A549 (cell line): ENCODE data around the gene LRRIQ3. TPM values are rescaled to one million over a fixed set of nuclear protein-coding genes. Genes with fewer than 3 reads are reported as not detected.

Source experiments
- ATAC-seq, 2 experiments: fragments of 200-7000 bp in 1 of 2; fragments of >200 bp in 1 of 2; cut with Nextera tagmentation in 1 of 2; cut with Tn5 transposase in 1 of 2; 3 replicates each; pipeline versions ENCODE4 v1.8.0 to v1.9.1; 2018 to 2020; ENCODE audit warnings: mild to moderate bottlenecking in 1 of 2, moderate library complexity in 1 of 2
- CTCF ChIA-PET: fragments of 300-600 bp; sonication (Branson Sonifier 250); formaldehyde crosslinking; extraction: SDS; loops from one replicate; lab custom pipeline; 2021; ENCODE audit warnings: antibody characterized with exemption, inconsistent platforms; lab: Yijun Ruan, JAX
- POLR2A ChIA-PET: fragments of 350-600 bp; formaldehyde crosslinking; extraction: SDS; loops from one replicate; lab custom pipeline; 2021; ENCODE audit warnings: antibody characterized with exemption, inconsistent platforms; lab: Yijun Ruan, JAX
- DNase-seq, 2 experiments: peaks; one replicate each; pipeline versions ENCODE4 v3.0.0 to v3.0.0-alpha.2; 2011 to 2016; ENCODE audit warnings: low read depth in 1 of 2, low spot score in 1 of 2
- FAIRE-seq: peaks from 2 replicates; lab custom pipeline; 2011; peaks lifted over from hg19 to GRCh38; lab: Jason Lieb, UNC
- H3K27ac ChIP-seq, 2 experiments: fragments of >200 bp; sonication (Bioruptor Twin); formaldehyde crosslinking; 3 replicates each; pipeline ENCODE4 v1.5.1; 2016 to 2017
- H3K4me1 ChIP-seq: fragments of >200 bp; sonication (Bioruptor Twin); formaldehyde crosslinking; 3 replicates; pipeline ENCODE4 v1.6.1; 2016
- H3K4me2 ChIP-seq: fragments of >200 bp; sonication (Bioruptor Twin); formaldehyde crosslinking; 3 replicates; pipeline ENCODE4 v1.6.1; 2016
- H3K4me3 ChIP-seq: fragments of >200 bp; sonication (Bioruptor Twin); formaldehyde crosslinking; 3 replicates; pipeline ENCODE4 v1.5.1; 2016
- H3K9me3 ChIP-seq: fragments of >200 bp; sonication (Bioruptor Twin); formaldehyde crosslinking; 3 replicates; pipeline ENCODE4 v1.6.1; 2016
- CBX8 ChIP-seq: fragments of 200-600 bp; sonication (generic); IDR thresholded peaks from 2 replicates; pipeline ENCODE4 v1.6.1; 2016
- CHD4 ChIP-seq: fragments of 200-600 bp; sonication (generic); IDR thresholded peaks from 2 replicates; pipeline ENCODE4 v1.6.1; 2016; ENCODE audit warnings: antibody characterized with exemption, mild to moderate bottlenecking, borderline replicate concordance
- E2F6 ChIP-seq: IDR thresholded peaks from 2 replicates; pipeline ENCODE4 v1.6.1; 2012; ENCODE audit warnings: low read depth, borderline replicate concordance
- EHMT2 ChIP-seq: fragments of 200-600 bp; sonication (generic); IDR thresholded peaks from 2 replicates; pipeline ENCODE4 v1.6.1; 2016; ENCODE audit warnings: antibody characterized with exemption, low read depth, mild to moderate bottlenecking, moderate library complexity
- EP300 ChIP-seq, 2 experiments: fragments of >200 bp; sonication (Bioruptor Twin); formaldehyde crosslinking; IDR thresholded peaks; 2 replicates in 1 of 2; 3 replicates in 1 of 2; pipeline ENCODE4 v1.6.1; 2016 to 2017
- ESRRA ChIP-seq: fragments of 150-350 bp; IDR thresholded peaks from 2 replicates; pipeline ENCODE4 v1.6.1; 2014; ENCODE audit warnings: mild to moderate bottlenecking, low read length, borderline replicate concordance
- FOSB ChIP-seq: fragments of 250-450 bp; sonication (Bioruptor Pico); IDR thresholded peaks from 2 replicates; pipeline ENCODE4 v1.5.0; 2020; ENCODE audit warnings: mild to moderate bottlenecking, moderate library complexity
- FOXS1 ChIP-seq: fragments of 250-450 bp; sonication (Bioruptor Pico); IDR thresholded peaks from 2 replicates; pipeline ENCODE4 v1.5.0; 2020; ENCODE audit warnings: mild to moderate bottlenecking, moderate library complexity
- HDAC2 ChIP-seq: fragments of 200-600 bp; sonication (generic); IDR thresholded peaks from 2 replicates; pipeline ENCODE4 v1.6.1; 2016
- HES2 ChIP-seq: fragments of >200 bp; sonication (Bioruptor Twin); formaldehyde crosslinking; IDR thresholded peaks from 2 replicates; pipeline ENCODE4 v1.6.1; 2016
- HOXB13 ChIP-seq: fragments of 250-450 bp; sonication (Bioruptor Pico); IDR thresholded peaks from 2 replicates; pipeline ENCODE4 v1.5.0; 2020; ENCODE audit warnings: low read depth, mild to moderate bottlenecking, moderate library complexity
- JUN ChIP-seq, 2 experiments: fragments of >200 bp; sonication (Bioruptor Twin); formaldehyde crosslinking; IDR thresholded peaks; 2 replicates in 1 of 2; 3 replicates in 1 of 2; pipeline ENCODE4 v1.6.1; 2016 to 2017
- MAFK ChIP-seq: fragments of 450-650 bp; IDR thresholded peaks from 2 replicates; pipeline ENCODE4 v1.6.1; 2014; ENCODE audit not compliant: partially characterized antibody
- MAZ ChIP-seq: fragments of 150-350 bp; IDR thresholded peaks from 2 replicates; pipeline ENCODE4 v1.6.1; 2014; ENCODE audit warnings: antibody characterized with exemption, low read depth, low read length, borderline replicate concordance
- MYC ChIP-seq: IDR thresholded peaks from 2 replicates; pipeline ENCODE4 v1.6.1; 2012; ENCODE audit warnings: mild to moderate bottlenecking, inconsistent platforms, low read length, improper control_type of control experiment, borderline replicate concordance
- NR3C1 ChIP-seq: fragments of >200 bp; sonication (Bioruptor Twin); formaldehyde crosslinking; IDR thresholded peaks from 3 replicates; pipeline ENCODE4 v1.6.1; 2017
- PBX3 ChIP-seq: IDR thresholded peaks from 2 replicates; pipeline ENCODE4 v1.6.1; 2012
- PHF8 ChIP-seq: fragments of 200-600 bp; sonication (generic); IDR thresholded peaks from 2 replicates; pipeline ENCODE4 v1.6.1; 2016; ENCODE audit warnings: low read depth, mild to moderate bottlenecking, antibody characterized with exemption, moderate library complexity, borderline replicate concordance
- REST ChIP-seq: fragments of 200-600 bp; sonication (generic); IDR thresholded peaks from 2 replicates; pipeline ENCODE4 v1.6.1; 2016; ENCODE audit warnings: antibody characterized with exemption, mild to moderate bottlenecking, moderate library complexity
- RFX5 ChIP-seq: fragments of 450-650 bp; IDR thresholded peaks from 2 replicates; pipeline ENCODE4 v1.7.1; 2014; ENCODE audit warnings: antibody characterized with exemption, mild to moderate bottlenecking, moderate library complexity
- SMC3 ChIP-seq: fragments of >200 bp; sonication (Bioruptor Twin); formaldehyde crosslinking; IDR thresholded peaks from 3 replicates; pipeline ENCODE4 v1.6.1; 2018; ENCODE audit warnings: inconsistent platforms
- SREBF2 ChIP-seq: fragments of 450-650 bp; IDR thresholded peaks from 2 replicates; pipeline ENCODE4 v1.6.1; 2014; ENCODE audit warnings: mild to moderate bottlenecking, moderate library complexity
- TFCP2L1 ChIP-seq: fragments of 250-450 bp; sonication (Bioruptor Pico); IDR thresholded peaks from 2 replicates; pipeline ENCODE4 v1.5.0; 2021; ENCODE audit warnings: mild to moderate bottlenecking
- TP53 ChIP-seq: fragments of 250-450 bp; sonication (Bioruptor Pico); IDR thresholded peaks from 2 replicates; pipeline ENCODE4 v1.5.0; 2021; ENCODE audit warnings: mild to moderate bottlenecking, moderate library complexity
- USF2 ChIP-seq: fragments of 450-650 bp; IDR thresholded peaks from 2 replicates; pipeline ENCODE4 v1.6.1; 2014; ENCODE audit warnings: antibody characterized with exemption
- ZFP36 ChIP-seq: fragments of 450-650 bp; IDR thresholded peaks from 2 replicates; pipeline ENCODE4 v1.6.1; 2014; ENCODE audit warnings: borderline replicate concordance; ENCODE audit not compliant: partially characterized antibody
- ZSCAN20 ChIP-seq: fragments of 250-450 bp; sonication (Bioruptor Pico); IDR thresholded peaks from 2 replicates; pipeline ENCODE4 v1.8.0; 2022; ENCODE audit warnings: mild to moderate bottlenecking, moderate library complexity
- WGBS: methylation state at CpG from one replicate; pipeline ENCODE4 v1.1.6; 2017; ENCODE audit errors: missing lambda C conversion rate; 5-methylcytosine and 5-hydroxymethylcytosine counted together
- polyA plus RNA-seq, 4 experiments: library from polyadenylated mRNA; depleted of rRNA in 3 of 4; stranded (reverse); fragments of >200 nt; fragmentation: RNase III in 1 of 4; extraction: RNeasy Plus Mini Kit Qiagen cat#74134 plus additional on column Dnase treatment in 1 of 4; gene quantifications; 2 replicates in 3 of 4; 3 replicates in 1 of 4; pipeline ENCODE4 v1.2.3, GENCODE V29; 2011 to 2017

LRRIQ3 gene
- polyA plus RNA-seq, 2 of the 4 experiments (the other 2 are of a cell fraction), result 2.4 to 3.9 TPM

GRCh38 chr1:74222701-74223100 lies 24.7 kb upstream of the LRRIQ3 start:
- FAIRE-seq, result no peak
- CTCF ChIA-PET, result no interaction called here
- POLR2A ChIA-PET, result no interaction called here
- Histone ChIP-seq H3K4me2 (no peak overlapping the region), H3K27ac (no peak overlapping the region), H3K4me3 (no peak overlapping the region), H3K4me1 (no peaks in the 10 kb centered on the region), H3K9me3 (no peaks in the 10 kb centered on the region)
- 52% methylated on average over 5 of the region's 5 CpGs for WGBS
- ATAC-seq, result peak in 1 of 2 experiments; percentile 32; a peak in 1 of 6 replicates
- TF ChIP-seq CHD4 (no peak), ZSCAN20 (CRISPR knock-in tag) (no peak), ZFP36 (no peak), ESRRA (no peak), EHMT2 (no peak), FOSB (no peak), PBX3 (no peak), SMC3 (no peak), HES2 (no peak), HOXB13 (no peak), JUN (IDR thresholded peaks at IDR 0.05) (no peak), CBX8 (no peak), FOXS1 (CRISPR knock-in tag) (no peak)
- DNase-seq, result peak in 1 of 2 experiments; percentile 4

GRCh38 chr1:74215229-74215628 lies 17.3 kb upstream of the LRRIQ3 start:
- no peak for DNase-seq
- TF ChIP-seq NR3C1 (no peak), EP300 (IDR thresholded peaks at IDR 0.05) (no peak), ZFP36 (no peak), SREBF2 (no peak), MAFK (no peak), SMC3 (no peak), HDAC2 (no peak), E2F6 (no peak), USF2 (no peak), HES2 (no peak), MAZ (no peak), MYC (no peak), RFX5 (no peak), TP53 (CRISPR knock-in tag) (no peak), JUN (IDR thresholded peaks at IDR 0.05) (no peak), TFCP2L1 (no peak), PHF8 (no peak), REST (no peak)
- H3K4me1 ChIP-seq, result no peaks in the 10 kb centered on the region
- H3K4me3 ChIP-seq, result no peak overlapping the region
- WGBS, result 88% methylated on average over 1 of the region's 1 CpG
- ChIA-PET CTCF (no interaction called here), POLR2A (no interaction called here)
- ATAC-seq, result no peak
- H3K4me2 ChIP-seq, result no peak overlapping the region
- no peak for FAIRE-seq
- no peaks in the 10 kb centered on the region for H3K9me3 ChIP-seq
- H3K27ac ChIP-seq, result no peak overlapping the region
